HG03159 (cell line): ENCODE measurements around the gene CEP76.

ENCODE experiments used
- ATAC-seq: cut with Tn5 transposase; IDR thresholded peaks from one replicate; pipeline ENCODE4 v1.9.1; 2021; ENCODE audit warnings: mild to moderate bottlenecking, moderate library complexity; ENCODE audit not compliant: unreplicated experiment

The CEP76 gene

DNA sequence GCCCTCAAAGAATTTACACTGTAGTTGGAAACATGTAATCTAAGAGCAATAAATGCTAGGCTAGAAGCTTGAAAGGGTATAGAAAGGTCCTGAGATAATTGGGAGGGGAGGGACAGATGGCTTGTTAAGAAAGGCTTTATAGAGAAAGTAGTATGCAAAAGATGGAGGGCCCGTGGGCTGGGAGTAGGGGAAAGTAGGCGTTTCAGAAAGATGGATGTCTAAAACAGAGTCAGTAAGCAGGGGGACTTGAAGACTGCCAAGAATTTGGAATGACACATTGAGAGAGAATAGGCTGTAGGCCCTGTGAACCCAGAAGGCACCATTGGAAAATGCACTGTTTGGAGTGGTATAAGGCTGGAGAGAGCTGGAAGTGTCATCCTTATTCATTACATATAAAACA, 1.1 kb upstream of the CEP76 start:
- ATAC-seq = no peak

DNA sequence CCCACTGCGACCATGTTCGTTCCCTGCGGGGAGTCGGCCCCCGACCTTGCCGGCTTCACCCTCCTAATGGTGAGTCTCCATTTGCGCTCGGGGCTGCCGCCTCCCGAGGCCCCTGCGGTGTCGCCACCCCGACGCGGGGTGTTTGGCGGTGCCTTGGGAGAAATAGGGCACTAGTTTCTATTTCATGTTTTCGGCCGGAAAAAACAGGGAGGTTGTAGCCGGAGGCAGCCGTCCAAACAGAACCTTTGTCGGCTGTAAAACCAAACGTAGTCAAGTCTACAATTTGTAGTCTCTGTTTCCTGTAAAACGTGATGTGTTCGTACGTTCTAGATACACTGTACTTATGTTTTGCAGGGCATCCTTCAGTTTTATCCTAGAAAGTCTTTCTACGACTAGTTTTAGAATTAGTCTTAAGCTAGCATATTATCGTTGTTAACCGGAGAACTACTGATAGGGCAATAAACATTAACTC, 609 bp upstream of the CEP76 start:
- ATAC-seq = peak; percentile 39

DNA sequence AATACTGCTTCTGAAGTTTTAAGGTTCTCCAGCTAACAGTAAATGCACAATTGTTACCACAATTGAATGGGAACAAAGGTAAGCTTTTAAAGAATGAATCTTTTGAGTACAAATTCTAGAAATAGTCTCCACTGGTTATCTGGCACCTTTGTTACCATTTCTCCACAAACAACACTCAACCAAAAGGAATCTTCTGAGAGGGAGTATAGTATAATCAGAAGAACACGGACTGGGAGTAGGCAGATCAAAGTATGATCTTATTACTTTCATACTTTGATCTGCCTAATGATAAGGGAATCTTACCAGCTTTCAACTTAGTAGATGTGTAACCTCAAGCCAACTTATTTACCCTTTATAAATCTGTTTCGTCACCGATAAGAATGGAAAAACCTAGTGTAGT, 1.4 kb downstream of the CEP76 start:
- no peak for ATAC-seq

DNA sequence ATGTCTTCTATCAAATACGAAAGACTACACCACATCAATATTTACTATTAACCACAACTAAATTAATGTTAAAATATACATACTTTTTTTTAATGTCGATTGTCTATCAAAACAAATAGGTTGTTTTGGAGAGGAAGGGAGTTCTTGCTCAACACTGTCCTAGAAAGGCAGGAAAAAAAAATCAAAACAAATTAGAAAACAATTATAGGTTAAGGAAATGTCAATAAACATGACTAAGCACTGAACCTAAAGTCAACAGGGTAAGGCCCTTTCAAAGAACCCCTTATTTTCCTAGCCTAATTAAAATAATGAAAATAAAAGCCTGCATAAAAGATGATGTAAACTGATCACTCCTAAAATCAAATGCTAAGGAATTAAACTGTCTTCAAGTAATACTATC, 2.8 kb downstream of the CEP76 start:
- no peak for ATAC-seq

DNA sequence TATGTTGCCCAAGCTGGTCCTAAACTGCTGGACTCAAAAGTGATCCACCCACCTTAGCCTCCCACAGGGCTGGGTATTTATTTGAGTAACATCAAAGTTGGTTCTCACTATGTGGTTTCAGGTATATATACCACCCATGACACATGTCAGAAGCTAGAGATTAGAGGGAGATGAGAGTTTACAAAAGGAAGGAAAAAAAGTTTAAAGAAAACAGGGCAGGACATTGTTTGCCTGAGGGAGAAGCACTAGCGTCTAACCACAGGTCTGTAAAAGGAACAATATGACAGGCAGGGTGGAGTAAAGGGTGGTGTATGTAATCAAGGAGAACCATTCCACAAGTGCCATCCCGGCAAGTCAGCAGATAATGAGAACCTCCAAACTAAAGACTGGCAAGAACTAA, 8.5 kb downstream of the CEP76 start:
- no peak for ATAC-seq

DNA sequence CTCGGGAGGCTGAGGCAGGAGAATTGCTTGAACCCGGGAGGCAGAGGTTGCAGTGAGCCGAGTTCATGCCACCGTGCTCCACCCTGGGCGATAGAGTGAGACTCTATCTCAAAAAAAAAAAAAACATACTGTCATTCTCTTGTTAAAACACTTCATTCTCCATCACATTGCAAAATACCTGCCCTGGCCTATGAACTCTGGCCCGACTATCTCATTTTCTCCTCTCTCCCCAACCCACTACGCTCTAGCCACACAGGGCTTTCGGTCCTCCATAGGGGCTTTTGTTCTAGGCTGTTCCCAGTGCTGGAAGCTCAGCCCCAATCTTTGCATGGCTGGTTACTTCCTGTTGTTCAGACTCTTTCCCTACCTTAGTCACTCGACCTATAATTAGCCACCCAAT, 10.3 kb downstream of the CEP76 start:
- ATAC-seq = no peak

DNA sequence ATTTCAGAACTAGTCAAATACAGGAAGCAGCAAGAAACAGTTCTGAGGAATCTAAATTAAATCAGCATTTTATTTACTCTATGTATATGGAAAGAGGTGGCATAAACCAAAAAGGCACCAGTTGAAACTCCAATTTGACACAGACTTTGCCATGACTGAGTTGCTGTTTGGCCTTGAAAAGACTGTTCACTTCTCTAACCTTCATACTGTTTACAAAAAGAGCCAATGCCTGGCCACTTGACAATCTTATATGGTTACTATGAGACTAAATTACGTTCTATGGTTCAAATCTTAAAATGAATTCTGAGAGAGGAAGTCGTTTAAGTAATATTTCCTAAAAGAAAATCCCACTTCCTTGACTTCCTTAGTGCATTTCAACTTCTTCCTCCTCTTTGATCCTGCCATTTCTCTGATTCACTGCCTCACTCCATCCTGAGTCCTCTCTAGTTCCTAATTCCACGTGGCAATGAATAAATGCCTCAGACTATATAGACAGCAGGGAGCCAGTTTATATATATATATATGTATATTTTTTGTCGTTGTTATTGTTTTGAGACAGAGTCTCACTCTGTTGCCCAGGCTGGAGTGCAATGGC, 13.2 kb downstream of the CEP76 start:
- no peak for ATAC-seq

DNA sequence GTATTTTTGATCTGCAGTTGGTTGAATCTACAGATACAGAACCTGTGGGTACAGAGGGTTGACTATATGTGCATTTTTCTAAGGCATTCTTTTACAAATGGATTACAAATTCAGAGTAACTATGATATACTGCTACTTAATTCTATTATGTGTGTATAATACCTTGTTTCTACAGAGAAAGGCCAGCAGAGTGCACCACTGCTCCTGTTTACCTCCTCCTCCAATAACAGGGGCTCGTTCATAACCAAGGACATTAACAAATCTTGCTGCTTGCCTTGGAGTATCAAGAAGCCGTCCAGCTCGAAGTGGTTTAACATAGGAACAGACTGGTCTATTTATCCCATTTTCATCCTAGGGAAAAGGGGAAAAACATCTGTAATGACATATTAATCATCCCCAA, 16.4 kb downstream of the CEP76 start:
- ATAC-seq = no peak

DNA sequence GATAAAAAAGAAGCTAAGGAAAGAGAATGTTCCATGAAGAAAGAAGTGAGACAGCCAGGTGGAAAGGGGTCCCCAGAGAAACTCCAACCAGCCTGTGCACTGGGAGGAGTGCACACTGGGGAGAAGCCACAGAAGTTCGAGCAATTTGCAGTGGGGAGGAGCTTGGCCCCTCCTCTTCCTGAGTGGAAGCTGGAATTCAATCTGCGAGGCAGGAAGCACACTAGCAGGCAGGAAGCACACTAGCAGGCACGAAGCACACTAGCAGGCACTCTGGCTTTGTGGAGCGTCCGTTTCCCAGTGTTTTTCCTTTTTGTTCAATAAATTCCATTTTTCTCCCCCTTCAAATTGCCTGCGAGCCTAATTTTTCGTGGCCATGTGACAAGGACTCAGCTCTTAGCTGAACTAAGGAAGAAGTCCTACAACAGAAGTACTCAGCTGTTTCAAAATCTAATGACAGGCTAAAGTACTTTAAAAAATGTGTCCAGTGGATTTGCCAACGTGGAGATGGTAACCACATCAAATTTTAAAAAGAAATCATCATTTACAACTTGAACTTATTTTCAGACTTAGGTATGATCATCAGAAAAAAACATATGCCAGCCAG, 23.2 kb downstream of the CEP76 start:
- no peak for ATAC-seq

DNA sequence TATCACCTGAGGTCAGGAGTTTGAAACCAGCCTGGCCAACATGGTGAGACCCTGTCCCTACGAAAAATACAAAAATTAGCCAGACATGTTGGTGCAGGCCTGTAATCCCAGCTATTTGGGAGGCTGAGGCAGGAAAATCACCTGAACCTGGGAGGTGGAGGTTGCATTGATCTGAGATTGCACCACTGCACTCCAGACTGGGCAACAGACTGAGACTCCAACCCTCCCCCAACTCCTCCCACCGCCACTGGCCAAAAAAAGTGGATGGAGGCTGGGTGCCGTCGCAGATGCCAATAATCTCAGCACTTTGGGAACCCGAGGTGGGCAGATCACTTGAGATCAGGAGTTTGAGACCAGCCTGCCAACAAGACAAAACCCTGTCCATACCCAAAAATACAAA, 34.5 kb downstream of the CEP76 start:
- ATAC-seq = no peak

DNA sequence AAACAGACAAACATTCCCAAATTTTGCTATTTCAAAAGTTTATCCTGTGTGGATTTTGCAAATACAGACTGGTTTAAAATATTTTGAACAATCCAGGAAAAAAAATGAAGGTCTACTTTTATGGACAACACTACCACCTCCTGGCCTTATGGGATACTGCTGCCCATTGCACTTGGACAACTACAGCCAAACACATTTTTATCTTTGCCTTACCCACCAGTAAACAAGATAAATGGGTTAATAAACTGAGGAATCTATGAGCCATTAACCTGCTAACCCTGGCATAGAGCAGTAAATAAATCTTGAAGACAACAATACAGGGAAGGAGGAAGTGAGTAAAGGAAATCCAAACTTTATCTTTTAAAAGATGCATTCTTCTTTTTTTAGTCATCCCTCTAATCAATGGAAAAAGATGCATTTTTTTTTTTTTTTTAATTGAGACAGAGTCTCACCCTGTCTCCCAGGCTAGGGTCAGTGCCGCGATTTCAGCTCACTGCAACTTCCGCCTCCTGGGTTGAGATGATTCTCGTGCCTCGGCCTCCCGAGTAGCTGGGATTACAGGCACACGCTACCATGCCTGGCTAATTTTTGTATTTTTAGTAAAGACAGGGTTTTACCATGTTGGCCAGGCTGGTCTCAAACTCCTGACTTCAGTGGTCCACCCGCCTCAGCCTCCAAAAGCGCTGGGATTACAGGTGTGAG, 42.5 kb downstream of the CEP76 start:
- ATAC-seq = peak; percentile 38

DNA sequence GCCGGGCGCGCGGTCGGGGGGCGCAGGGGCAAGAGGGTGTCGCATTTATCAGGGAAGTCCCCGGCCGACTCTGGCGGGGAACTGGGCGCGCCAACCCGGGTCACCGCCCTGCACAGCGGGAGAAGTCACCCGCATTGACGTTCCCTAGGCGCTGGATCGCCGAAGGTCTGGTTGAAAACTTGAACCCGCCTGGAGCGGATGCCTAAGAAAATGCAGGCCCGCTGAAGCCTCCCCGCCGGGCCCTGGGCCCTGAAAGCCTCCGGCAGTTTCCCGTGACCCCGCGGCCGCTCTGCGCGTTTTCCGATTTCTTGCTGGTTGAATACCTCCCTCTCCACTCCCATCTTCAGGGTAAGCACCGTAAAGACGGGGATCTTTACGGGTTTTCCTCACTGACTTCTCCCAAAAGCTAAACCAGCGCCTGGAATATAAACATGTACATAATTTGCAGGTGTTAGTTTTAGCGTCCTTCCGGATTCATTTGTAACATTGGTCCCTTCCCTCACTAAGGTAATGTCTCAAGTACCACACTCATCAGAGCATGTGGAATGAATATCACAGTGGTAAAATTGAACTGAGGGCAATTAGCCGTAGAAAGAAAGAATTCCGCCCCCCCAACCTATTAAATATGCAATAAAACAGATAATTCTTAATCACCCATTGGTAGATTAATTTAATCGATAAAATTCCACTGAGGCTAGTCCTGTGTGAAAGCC, 43.9 kb downstream of the CEP76 start:
- peak; percentile 26 for ATAC-seq

DNA sequence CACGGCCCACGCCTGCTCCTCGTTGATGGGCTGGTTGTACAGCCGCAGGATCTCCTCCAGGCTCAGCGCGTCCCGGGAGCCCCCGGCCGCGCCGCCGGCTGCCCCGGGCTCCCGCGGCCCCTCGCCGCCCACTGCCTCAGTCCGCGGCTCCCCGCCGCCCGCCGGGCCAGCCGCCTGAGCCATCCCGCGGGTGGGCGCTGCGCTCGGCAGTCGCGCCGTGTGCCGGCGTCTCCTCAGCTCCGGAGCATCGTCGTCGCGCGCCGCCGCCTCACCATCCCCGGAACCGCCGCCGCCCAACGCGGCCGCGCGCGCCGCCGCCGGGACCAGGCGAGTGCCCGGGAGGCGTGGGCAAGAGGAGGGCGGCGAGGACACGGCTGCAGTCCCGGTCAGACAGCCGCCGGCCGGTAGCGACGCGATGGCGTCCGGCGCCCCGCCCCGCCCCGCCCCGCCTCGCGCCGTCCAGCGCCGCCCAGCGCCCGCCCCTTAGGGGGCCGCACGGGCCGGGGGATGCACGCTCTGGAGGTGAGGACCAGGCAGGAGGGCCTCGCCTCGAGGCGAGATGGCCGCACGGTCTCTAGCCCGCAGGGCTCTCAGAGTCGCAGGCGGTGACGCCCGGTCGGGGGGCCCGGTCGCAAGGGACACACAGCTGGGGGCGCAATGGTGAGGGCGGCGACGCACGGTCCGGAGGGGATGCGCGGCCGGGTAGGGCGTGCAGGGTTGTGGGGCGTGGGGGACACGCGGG, 44.7 kb downstream of the CEP76 start, which contains the start of gene SPIRE1:
Gene SPIRE1 (minus strand): TSS at position 424 of the 742 bp plus-strand sequence. CDS start 241 bp downstream, at position 183.
- ATAC-seq = peak; percentile 44

DNA sequence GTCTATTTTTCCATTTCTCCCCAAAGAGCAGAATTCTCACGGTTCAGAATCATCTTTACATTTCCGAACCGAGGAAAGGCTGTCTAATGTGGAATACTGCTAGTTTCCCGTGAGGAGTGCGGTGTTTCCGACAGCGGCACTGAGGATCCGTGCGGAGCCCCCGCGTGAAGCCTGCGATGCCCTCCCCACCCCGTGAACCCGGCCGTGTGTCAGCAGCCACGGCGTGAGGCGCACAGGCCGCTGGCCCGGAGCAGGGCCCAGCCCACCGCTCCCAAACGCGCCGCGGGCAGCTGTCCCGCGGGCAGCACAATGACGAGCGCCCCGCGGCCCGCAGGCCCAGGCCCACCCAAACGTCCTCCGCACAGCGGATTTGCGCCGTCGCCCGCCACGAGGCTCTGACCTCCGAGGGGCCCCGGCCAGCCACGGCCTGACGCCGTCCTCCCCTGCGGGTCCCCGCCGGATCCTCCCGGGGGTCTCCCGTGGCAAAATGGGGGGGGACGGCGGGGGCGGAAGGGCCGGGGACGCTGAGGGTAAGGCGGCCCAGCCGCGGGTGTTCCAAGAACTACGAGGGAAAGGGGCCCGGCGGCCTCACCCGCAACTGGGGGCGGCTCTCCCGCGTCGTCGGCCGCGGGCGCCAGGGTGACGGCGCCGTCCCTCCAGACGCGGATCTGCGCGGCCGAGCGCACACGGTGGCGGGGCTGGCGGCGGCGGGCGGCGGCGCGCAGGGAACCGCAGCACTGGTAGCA, 45.4 kb downstream of the CEP76 start:
- peak; percentile 43 for ATAC-seq

DNA sequence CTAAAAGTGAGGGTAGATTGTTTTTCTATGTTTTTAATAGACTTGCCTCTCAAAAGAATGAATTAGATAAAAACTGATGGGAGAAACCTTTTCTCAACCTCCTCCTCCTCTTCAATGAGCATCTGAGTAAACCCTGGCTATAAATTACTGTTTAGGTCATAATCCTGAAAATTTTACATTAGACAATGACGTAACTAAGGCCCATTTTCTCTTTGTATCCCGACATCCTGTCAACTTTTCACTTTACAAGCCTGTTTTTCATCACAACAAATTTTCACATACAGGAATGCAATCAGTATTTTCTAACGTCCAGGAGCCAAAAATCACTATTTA, 46.0 kb downstream of the CEP76 start:
- no peak for ATAC-seq

DNA sequence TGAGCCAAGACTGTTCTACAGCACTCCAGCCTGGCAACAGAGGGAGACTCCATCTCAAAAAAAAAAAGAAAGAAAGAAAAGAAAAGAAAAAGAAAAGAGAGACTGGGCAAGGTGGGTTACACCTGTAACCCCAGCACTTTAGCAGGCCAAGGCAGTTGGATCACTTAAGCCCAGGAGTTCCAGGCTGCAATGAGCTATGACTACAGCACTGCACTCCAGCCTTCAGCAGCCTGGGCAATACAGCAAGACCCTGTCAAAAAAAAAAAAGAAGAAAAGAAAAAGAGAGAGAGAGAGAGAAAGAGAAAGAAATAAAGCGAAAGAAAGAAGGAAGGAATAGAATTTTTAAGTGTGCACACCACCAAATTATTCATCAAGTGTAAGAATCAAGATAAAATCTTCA, 47.6 kb downstream of the CEP76 start:
- ATAC-seq = no peak

DNA sequence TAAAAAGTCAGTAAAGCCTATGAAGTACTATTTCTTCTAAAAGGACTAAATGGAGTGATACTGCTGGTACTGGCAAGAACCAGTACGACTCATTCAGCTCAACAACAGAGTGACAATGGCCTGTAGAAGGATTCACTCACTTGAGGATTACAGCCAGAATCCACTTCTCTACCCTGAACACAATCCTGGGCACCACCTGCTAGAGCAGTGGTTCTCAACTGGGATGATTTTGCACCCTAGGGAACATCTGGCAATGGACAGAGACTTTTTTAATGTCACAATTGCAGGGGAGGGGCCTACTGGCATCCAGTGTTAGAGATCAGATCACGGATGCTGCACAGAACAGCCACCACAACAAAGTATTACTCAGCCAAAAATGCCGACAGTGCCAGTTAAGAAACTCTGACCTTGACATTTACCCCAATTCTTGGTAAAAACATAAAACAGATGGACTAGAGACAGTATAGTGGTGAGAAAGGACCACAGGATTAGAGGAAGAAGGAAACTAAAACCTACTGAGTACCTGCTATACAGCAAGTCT, 49.6 kb downstream of the CEP76 start:
- no peak for ATAC-seq

DNA sequence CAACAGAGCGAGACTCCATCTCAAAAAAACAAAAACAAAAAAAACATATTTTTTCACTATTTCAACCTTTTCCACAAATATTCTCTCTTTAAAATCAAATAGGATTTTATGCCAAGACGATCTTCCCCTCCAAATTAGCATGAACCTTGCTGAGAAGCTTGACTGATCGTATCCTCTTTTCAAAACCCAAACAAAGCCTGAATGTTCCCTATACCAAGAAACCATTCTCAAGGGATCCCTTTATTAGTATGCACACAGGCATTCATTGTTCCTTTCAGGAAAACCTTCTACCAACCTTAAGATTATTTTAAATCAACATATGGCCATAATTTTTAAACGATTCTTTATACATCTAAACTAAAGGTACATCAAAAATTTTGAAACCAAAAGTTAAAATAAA, 50.9 kb downstream of the CEP76 start:
- ATAC-seq = no peak

DNA sequence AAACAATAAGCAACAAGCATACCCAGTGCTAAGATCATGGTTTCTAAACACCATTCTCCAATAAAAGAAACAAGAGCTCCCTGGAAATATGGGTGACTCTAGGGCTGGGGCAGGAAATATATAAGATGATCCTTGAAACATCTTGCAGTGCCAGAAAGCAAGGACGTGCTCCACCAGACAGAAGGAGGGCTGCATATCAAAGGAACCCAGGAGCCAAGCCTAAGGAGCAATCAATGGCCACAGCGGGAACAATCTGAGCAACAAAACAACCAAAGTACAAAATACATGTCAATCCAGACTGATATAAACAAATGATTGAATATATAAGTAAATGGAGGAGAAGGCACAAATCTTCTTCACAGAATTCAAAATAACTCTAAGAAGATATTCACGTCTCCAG, 54.8 kb downstream of the CEP76 start:
- no peak for ATAC-seq

DNA sequence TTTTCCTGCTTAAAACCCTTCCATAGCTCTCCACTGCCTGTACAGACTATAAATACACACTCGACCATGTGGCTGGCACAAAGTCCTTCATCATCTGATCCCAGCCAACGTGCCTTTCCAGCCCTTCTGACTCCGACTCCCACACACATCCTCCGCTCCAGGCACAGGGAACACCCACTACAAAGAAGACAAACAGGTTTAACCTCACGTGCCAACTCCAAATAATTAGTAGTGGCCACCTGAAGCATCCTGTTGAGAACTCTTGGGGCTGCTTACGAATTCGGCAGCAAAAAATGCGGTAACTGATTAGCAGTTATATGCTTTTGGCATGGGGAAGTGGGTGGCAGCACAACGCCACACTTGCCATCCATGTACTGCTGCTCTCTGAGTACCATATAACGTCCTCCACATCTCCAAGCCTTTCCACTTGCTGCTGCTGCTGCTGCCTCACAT, 56.7 kb downstream of the CEP76 start:
- ATAC-seq = no peak
